GM21528 (cell line): ENCODE data around the gene ENDOG.
"Not testable (repeated sequence)": the region's sequence is repeated elsewhere in the genome, so short reads cannot be mapped to it uniquely, and the experiment has no call there.

ENCODE experiments used
- ATAC-seq: cut with Tn5 transposase; IDR thresholded peaks from one replicate; pipeline ENCODE4 v1.9.1; 2021; ENCODE audit warnings: mild to moderate bottlenecking, moderate library complexity; ENCODE audit not compliant: unreplicated experiment, low FRiP score

ENDOG gene

GRCh38 chr9:128825923-128826700 lies 7.8 kb downstream of the ENDOG start:
- ATAC-seq = no peak

DNA sequence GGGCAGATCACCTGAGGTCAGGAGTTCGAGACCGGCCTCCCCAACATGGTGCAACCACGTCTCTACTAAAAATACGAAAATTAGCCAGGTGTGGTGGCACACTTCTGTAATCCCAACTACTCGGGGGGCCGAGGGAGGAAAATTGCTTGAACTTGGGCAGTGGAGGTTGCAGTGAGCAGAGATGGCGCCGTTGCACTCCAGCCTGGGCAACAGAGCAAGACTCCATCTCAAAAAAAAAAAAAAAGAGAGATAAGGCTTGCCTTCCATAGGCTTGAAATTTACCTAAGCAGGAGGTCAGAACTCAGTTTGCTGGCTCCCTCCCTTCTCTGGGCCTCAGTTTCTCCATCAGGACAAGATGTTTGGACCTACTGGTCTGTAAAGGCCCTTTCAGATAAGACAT lies 10.0 kb downstream of the ENDOG start:
- no peak for ATAC-seq

- ATAC-seq = peak; percentile 15
Measured at GRCh38 chr9:128828719-128829452, 10.6 kb downstream of the ENDOG start.

GRCh38 chr9:128829477-128830251 lies 11.4 kb downstream of the ENDOG start, which contains the start of gene SPOUT1:
Gene SPOUT1, minus strand, starts transcription at chr9:128829794. Its CDS starts 14 bp downstream, at chr9:128829780.
- peak; percentile 97 for ATAC-seq

DNA sequence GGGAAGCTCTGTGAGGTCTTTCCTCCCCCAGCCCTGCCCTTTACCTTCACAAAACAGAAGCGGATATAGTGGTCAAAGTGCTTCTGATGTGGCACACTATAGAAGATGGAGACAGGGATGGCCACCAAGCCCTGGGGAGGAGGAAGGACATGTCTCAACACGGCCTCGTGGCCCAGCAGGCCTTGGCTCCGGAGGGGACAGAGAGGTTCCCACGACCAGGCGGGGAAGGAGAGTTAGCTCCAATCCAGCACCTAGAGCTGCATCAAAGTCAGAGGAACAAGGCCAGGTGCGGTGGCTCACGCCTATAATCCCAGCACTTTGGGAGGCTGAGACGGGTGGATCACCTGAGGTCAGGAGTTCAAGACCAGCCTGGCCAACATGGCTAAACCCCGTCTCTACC lies 15.4 kb downstream of the ENDOG start:
- ATAC-seq = no peak

- ATAC-seq = no peak
Measured at GRCh38 chr9:128835246-128836210, 17.2 kb downstream of the ENDOG start.

DNA sequence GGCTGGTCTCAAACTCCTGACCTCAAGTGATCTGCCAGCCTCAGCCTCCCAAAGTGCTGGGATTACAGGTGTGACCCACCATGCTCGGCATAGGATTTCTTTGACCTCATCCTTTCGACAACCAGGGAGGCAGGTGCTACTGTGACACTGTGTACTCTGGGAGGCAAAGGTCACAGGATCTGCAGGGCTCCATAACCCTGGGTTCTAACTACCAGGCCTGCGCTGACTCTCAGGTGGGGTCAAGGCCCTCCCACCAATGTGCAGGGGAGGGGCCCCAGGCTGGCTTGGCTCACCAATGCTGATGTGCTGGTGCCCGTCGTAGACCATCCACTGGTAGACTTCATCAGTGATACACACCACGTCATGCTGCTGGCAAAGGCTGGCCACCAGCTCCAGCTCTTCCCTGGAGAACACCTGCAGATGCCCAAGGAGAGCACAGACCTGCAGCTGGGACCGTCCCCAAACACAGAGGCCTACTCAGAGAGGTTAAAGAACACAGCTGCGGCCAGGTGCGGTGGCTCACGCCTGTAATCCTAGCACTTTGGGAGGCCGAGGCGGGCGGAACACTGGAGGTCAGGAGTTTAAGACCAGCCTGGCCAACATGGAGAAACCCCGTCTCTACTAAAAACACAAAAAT lies 18.3 kb downstream of the ENDOG start:
- ATAC-seq = no peak

GRCh38 chr9:128838338-128838737 lies 20.0 kb downstream of the ENDOG start:
- ATAC-seq = no peak

- ATAC-seq = no peak
Measured at GRCh38 chr9:128840524-128840923, 22.2 kb downstream of the ENDOG start.

DNA sequence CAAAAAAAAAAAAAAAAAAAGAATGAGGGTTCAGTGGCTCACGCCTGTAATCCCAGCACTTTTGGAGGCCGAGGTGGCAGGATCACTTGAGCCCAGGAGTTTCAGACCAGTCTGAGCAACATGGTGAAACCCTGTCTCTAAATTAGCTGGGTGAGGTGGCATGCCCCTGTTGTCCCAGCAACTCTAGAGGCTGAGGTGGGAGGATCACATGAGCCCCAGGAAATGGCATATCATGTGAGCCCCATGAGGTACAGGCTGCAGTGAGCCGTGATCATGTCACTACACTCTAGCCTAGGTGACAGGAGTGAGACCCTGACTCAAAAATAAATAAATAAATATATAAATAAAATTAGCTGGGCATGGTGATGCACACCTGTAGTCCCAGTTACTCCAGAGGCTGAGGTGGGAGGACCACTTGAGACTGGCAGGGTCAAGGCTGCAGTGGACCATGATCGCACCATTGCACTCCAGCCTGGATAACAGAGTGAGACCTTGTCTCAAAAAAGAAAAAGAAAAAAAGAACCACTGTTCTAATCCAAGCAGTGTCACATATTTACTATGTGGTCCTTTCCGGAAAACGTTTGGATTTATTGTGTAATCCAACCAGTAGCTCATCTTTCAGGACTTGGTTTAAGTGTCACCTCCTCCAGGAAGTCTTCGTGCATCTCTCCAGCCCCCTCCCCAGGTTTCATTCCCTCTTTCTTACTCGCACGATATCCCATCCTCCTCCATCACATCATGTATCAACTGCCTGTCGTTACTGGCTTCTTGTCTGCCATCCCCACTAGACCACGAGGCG lies 23.6 kb downstream of the ENDOG start:
- no peak for ATAC-seq

- ATAC-seq = not testable (repeated sequence)
Measured at GRCh38 chr9:128843171-128843570, 24.9 kb downstream of the ENDOG start.

GRCh38 chr9:128845186-128845931 lies 27.1 kb downstream of the ENDOG start:
- ATAC-seq = no peak

- ATAC-seq = no peak
Measured at GRCh38 chr9:128846680-128847030, 28.4 kb downstream of the ENDOG start.

GRCh38 chr9:128847803-128848202 lies 29.5 kb downstream of the ENDOG start:
- no peak for ATAC-seq

DNA sequence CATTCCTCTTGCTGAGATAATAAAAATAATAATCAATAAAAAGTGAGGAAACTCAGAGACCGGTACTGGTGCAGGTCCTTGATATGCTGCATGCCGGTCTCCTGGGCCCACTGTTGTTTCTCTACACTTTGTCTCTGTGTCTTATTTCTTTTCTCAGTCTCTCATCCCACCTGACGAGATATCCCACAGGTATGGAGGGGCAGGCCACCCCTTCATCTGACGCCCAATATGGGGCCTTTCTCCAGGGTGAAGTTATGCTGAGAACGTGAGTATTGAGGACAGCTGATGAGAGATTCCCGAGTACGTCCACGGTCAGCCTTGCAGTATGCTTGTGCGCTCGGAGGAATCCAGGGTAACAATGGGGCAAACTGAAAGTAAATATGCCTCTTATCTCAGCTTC lies 32.7 kb downstream of the ENDOG start:
- not testable (repeated sequence) for ATAC-seq

GRCh38 chr9:128851779-128852600 lies 33.7 kb downstream of the ENDOG start:
- not testable (repeated sequence) for ATAC-seq

DNA sequence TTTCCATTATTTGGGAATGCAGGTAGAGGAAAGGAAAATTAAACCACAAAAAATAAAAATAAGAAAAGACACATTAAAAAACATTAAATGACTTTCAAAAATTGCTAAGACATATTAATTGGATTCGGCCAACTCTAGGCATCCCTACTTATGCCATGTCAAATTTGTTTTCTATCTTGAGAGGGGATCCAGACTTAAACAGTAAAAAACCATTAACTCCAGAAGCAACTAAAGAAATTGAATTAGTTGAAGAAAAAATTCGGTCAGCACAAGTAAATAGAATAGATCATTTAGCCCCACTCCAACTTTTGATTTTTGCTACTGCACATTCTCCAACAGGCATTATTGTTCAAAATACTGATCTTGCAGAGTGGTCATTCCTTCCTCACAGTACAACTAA lies 34.3 kb downstream of the ENDOG start:
- not testable (repeated sequence) for ATAC-seq
